ENCODE results near the gene THUMPD2. TPM values are rescaled to one million over a fixed set of nuclear protein-coding genes. Genes with fewer than 3 reads are reported as not detected.

Gene THUMPD2
- total RNA-seq, 1 experiment from 2014 or later = 19.5 TPM

DNA sequence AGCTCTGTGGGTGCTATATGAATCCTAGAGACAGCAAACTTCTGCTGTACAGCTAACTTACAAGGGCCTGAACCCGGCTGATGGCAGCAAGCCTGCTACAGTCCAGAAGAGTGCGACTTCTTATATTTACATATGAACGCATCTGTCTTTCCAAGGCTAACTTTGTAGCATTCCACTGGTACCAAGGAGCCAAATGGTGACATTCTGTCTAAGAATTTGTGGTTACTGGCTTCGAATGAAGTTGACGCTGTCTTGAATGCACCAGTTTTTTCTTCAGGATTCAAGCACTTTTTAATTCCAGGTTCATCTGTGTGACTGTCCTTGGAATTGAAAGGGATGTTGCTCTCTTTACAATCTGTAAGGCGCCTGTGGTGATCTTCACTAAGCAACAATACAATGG, 42.4 kb downstream of the THUMPD2 start:
- Histone ChIP-seq H3K4me2 (ENCODE audit: insufficient read depth, insufficient read length, low read length) (no peak overlapping the region), H3K14ac (ENCODE audit: insufficient read depth, low read length) (no peak overlapping the region), H3K18ac (ENCODE audit: insufficient read length, low read depth, low read length) (no peak overlapping the region), H4K8ac (replicated peaks; ENCODE audit: insufficient read length, low read depth, low read length) (no peak overlapping the region), H2BK5ac (ENCODE audit: insufficient read length, low read length) (no peak overlapping the region), H2BK15ac (ENCODE audit: low read depth, low read length) (no peak overlapping the region), H4K20me1 (ENCODE audit: control insufficient read depth, insufficient read depth, insufficient read length) (no peaks in the 10 kb centered on the region), H2BK12ac (ENCODE audit: insufficient read length, low read depth, low read length) (no peak overlapping the region), H3K79me1 (ENCODE audit: insufficient read depth, low read depth, low read length, poor library complexity, severe bottlenecking) (peaks cover 4% of the 10 kb centered on the region), H3K23ac (ENCODE audit: insufficient read length, low read depth, low read length) (no peak overlapping the region), H2AK5ac (ENCODE audit: insufficient read length, low read length) (no peak overlapping the region), H2BK20ac (ENCODE audit: low read depth, low read length, poor library complexity, severe bottlenecking) (no peak overlapping the region), H3K27me3 (ENCODE audit: insufficient read depth, low read length) (no peaks in the 10 kb centered on the region), H3K79me2 (ENCODE audit: insufficient read depth, low read length) (no peaks in the 10 kb centered on the region), H2AFZ (ENCODE audit: low read length) (no peak overlapping the region), H4K5ac (ENCODE audit: insufficient read length, low read depth, low read length) (no peak overlapping the region), H4K91ac (ENCODE audit: insufficient read length, low read depth, low read length) (no peak overlapping the region), H3T11ph (ENCODE audit: low read length) (no peak overlapping the region), H3K27ac (ENCODE audit: insufficient read length, low read depth, low read length) (no peak overlapping the region), H3K9me3 (ENCODE audit: control insufficient read depth, low read depth, low read length) (no peaks in the 10 kb centered on the region), H3K9ac (ENCODE audit: extremely low read depth, insufficient read length, low read length) (no peak overlapping the region), H2BK120ac (ENCODE audit: low read depth, low read length, poor library complexity, severe bottlenecking) (no peak overlapping the region), H3K4me1 (ENCODE audit: insufficient read depth, low read length) (peaks cover 8% of the 10 kb centered on the region; the same call in 1 of the 2 replicates), H3K56ac (ENCODE audit: insufficient read length, low read depth, low read length) (no peak overlapping the region), H3K23me2 (ENCODE audit: insufficient read length, low read depth, low read length, poor library complexity, severe bottlenecking) (no peaks in the 10 kb centered on the region), H3K4ac (ENCODE audit: low read depth, low read length) (no peak overlapping the region)
- Mint-ChIP-seq H3K9me3 (peaks cover 0 to 1% of the 10 kb centered on the region in 2 experiments; a peak in 1 of 5 replicates), H3K27ac (no peak overlapping the region), H3K4me1 (peaks cover 23 to 28% of the 10 kb centered on the region in 2 experiments), H3K4me3 (no peak overlapping the region), H3K27me3 (ENCODE audit: low read depth) (no peaks in the 10 kb centered on the region), H3K36me3 (ENCODE audit: insufficient read depth in 1 of 3, low read depth in 3 of 3) (peaks cover 25 to 59% (median 25%) of the 10 kb centered on the region in 3 experiments)
- no CpG with 5 or more reads among the region's 6 CpGs for WGBS (ENCODE audit: extremely low coverage, insufficient read length, low lambda C conversion rate)
- TF ChIP-seq, protein P1, sequence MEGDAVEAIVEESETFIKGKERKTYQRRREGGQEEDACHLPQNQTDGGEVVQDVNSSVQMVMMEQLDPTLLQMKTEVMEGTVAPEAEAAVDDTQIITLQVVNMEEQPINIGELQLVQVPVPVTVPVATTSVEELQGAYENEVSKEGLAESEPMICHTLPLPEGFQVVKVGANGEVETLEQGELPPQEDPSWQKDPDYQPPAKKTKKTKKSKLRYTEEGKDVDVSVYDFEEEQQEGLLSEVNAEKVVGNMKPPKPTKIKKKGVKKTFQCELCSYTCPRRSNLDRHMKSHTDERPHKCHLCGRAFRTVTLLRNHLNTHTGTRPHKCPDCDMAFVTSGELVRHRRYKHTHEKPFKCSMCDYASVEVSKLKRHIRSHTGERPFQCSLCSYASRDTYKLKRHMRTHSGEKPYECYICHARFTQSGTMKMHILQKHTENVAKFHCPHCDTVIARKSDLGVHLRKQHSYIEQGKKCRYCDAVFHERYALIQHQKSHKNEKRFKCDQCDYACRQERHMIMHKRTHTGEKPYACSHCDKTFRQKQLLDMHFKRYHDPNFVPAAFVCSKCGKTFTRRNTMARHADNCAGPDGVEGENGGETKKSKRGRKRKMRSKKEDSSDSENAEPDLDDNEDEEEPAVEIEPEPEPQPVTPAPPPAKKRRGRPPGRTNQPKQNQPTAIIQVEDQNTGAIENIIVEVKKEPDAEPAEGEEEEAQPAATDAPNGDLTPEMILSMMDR (conservative IDR thresholded peaks at IDR 0.05) = no peak
- no peak for DNase-seq

All from H9 (cell line).